LNCAP (cell line): ENCODE measurements around the gene PPFIA2.

Experiments used
- TF ChIP-seq, protein P1 (sequence below): fragments of 450-650 bp; IDR thresholded peaks from 2 replicates; pipeline ENCODE4 v1.5.1; 2017; ENCODE audit warnings: mild to moderate bottlenecking

Gene PPFIA2

DNA sequence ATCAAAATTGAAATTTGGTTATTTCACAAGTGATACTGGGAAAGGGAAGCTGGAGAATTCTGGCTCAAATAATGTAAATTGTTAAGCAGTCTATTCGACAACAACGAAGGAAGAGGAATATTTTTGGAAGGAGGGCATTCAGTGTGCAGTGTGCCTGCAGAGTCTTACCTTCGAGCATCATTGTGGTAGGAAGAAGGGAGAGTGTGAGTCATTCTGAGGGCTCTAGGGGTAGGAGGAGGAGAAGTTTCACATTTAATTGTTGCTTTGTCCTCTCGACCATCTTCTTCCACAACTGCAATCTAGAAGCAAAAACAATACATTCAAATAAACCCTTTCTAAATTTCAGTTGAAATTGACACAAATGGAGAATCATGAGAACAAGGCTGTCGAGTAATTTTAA lies 418.2 kb downstream of the PPFIA2 start:
- TF ChIP-seq, protein P1, sequence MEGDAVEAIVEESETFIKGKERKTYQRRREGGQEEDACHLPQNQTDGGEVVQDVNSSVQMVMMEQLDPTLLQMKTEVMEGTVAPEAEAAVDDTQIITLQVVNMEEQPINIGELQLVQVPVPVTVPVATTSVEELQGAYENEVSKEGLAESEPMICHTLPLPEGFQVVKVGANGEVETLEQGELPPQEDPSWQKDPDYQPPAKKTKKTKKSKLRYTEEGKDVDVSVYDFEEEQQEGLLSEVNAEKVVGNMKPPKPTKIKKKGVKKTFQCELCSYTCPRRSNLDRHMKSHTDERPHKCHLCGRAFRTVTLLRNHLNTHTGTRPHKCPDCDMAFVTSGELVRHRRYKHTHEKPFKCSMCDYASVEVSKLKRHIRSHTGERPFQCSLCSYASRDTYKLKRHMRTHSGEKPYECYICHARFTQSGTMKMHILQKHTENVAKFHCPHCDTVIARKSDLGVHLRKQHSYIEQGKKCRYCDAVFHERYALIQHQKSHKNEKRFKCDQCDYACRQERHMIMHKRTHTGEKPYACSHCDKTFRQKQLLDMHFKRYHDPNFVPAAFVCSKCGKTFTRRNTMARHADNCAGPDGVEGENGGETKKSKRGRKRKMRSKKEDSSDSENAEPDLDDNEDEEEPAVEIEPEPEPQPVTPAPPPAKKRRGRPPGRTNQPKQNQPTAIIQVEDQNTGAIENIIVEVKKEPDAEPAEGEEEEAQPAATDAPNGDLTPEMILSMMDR: no peak

DNA sequence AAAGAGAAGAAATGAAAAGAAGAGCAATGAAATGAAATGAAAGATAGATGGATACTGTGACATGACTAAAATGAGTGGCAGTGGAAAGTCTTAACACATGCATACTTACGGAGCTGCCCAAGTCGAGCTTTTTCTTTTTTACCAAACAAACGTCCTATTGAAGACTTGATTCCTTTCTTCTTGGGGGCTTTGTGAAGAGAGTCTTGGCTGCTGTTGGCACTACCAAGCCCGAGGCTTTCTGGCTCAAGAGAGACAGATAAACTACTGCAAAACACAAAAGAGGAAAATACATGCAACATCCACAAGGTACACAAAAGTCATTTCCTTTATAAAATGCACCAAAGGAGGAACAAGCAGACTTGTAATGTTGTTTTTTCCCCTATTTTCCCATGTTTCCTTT lies 420.1 kb downstream of the PPFIA2 start:
- TF ChIP-seq, protein P1: no peak

DNA sequence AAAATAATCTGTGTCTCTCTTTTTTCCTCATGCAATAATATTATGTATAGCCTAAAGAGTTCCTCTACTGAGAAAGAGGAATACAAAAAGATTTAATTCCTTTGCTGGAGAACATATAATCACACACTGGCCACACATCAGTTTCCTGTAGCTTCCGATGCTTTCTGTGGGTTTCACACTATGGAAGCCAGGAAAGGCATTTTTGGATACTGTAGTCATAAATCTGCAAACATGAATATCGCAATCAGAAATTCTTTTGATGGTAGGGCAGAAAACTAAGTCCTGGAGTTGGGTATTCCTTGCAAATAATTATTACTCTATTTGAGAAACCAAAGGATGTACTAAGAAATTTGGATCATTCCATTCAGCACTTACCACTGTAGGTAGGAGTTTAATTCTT lies 421.3 kb downstream of the PPFIA2 start:
- TF ChIP-seq, protein P1: no peak

DNA sequence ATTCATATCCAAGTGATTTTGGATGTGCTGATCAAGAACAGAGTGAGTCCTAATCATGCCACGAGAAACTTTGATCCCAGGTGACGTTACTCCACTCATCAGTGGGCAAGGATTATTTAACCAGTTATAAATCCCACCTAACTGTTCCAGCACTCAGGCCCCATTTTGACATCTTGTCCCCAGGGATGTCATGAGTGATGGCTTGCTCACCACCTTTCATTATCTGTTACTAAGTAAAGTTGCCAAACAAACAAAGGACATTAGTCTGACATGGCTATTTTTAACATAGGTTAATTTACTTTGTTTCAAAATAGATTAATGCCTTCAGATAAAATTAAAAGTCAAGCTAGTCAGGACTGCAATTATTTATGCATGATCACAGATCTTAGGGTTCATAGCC lies 425.3 kb downstream of the PPFIA2 start:
- TF ChIP-seq, protein P1: no peak

DNA sequence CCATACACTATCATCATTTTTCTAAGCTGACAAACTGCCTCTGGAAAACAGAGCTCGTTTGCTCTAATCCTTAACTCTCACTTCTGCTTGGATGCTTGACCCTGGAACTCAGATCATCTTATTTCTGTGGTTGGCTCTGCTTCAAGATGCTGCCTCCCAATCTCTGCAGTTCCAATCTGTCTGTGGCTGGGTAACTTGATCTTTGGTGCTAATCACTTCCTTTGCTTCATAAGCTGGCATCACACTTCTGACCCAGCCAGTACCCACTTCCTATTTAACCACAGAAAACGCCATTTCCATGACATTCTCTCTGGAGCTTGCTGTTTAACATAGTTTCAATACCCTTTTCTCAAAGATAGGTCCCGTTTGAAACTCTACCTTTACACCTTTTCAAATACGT lies 427.1 kb downstream of the PPFIA2 start:
- TF ChIP-seq, protein P1: no peak

DNA sequence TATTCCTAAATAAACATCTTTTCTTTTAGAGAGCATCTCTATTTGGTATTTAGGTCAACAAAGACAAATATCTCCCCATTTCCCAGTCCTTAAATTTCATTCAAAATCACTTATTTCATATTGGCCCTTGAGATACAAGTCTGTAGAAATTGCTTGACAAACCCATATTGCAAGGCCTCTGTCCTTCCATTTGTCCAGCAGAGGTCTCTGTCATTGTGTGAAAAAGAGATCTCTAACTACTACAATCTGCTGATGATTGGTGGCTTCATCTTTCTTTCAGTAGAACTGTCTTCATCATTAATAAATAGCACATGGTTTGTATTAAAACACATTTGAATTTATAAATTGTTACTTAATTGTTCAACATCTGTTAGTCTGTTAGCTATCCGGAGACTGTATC lies 428.7 kb downstream of the PPFIA2 start:
- TF ChIP-seq, protein P1: peak; percentile 53

DNA sequence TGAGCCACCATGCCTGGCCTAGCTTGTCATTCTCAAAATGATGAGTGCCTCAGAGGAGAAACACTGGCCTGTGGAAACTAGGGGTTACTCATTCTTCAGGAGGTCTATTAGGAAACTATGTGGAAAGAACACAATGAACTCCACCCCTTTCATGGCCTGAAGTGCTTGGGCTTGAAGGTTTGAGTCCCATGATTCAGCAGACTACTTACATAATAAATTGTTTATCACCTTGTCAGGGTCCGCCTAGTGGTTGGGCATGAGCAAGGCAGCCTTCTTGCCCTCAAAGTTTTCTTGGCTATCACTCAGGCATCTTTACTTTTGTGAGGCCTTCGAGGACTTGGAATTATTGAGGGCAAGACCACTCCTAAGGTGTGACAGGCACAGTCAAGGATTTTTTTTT lies 430.1 kb downstream of the PPFIA2 start:
- TF ChIP-seq, protein P1: peak; percentile 43; the same call in 1 of the 2 replicates

DNA sequence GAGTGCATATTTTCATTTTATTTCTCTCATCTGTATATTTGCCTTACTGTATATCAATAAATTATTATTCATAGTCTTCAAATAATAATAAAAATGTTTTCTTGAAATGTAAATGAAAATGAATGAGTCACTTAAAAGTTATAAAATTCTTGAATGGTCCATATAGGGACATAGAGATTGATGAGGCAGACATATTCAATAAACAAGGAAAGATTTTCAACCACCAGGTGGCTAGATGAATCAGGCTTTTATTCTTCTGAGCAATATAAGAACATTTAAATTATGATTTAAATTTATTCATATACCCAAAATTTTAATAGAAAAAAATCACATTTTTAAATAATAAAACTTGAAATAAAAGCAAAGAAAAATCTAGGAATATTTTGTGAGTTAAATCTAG lies 431.7 kb downstream of the PPFIA2 start:
- TF ChIP-seq, protein P1: no peak
